Stomach (tissue), 4 donors: ENCODE results near the gene USP34.

Source experiments
- CTCF ChIP-seq, 7 experiments: fragments of 450-650 bp in 4 of 7; fragments of 200-600 bp in 3 of 7; sonication (generic) in 3 of 7; IDR thresholded peaks; one replicate each; pipeline ENCODE4 v1.5.1; 2016 to 2019; ENCODE audit warnings: antibody characterized with exemption in 7 of 7, control low read depth in 2 of 7, mild to moderate bottlenecking in 1 of 7
- POLR2A ChIP-seq, 4 donors: fragments of 450-650 bp; IDR thresholded peaks; one replicate each; pipeline ENCODE4 v1.6.1; 2016; ENCODE audit warnings: antibody characterized with exemption in 4 of 4, control low read depth in 2 of 4, mild to moderate bottlenecking in 1 of 4, moderate library complexity in 1 of 4
- POLR2AphosphoS5 ChIP-seq, 3 donors: sonication (generic); formaldehyde crosslinking; IDR thresholded peaks; one replicate each; pipeline ENCODE4 v1.6.1; 2016; ENCODE audit warnings: antibody characterized with exemption in 3 of 3

- no peak for TF ChIP-seq CTCF (IDR thresholded peaks at IDR 0.05)
- TF ChIP-seq POLR2AphosphoS5 (IDR thresholded peaks at IDR 0.05) = no peak
- TF ChIP-seq POLR2A (IDR thresholded peaks at IDR 0.05) = no peak
Measured at GRCh38 chr2:61165946-61166345, 304.9 kb downstream of the USP34 start.
